HepG2 (cell line): ENCODE results near the gene HILPDA. TPM values are rescaled to one million over a fixed set of nuclear protein-coding genes. Genes with fewer than 3 reads are reported as not detected.

Experiments
- DNMT3B ChIP-seq: conservative IDR thresholded peaks from 2 replicates; pipeline ENCODE4 v1.6.1; 2016; ENCODE audit warnings: missing biosample characterization, control low read depth
- DZIP1 ChIP-seq: sonication (generic); formaldehyde crosslinking; IDR thresholded peaks from 2 replicates; pipeline ENCODE4 v1.5.0; 2020; ENCODE audit warnings: mild to moderate bottlenecking, missing genetic modification reagents
- GATAD2A ChIP-seq: IDR thresholded peaks from 2 replicates; pipeline ENCODE4 v1.6.1; 2016
- KDM2A ChIP-seq: sonication (generic); formaldehyde crosslinking; IDR thresholded peaks from 2 replicates; pipeline ENCODE4 v1.4.0; 2020; ENCODE audit warnings: low read depth, missing genetic modification reagents, borderline replicate concordance
- MTA1 ChIP-seq: sonication (generic); formaldehyde crosslinking; IDR thresholded peaks from 2 replicates; pipeline ENCODE4 v1.4.0; 2020; ENCODE audit warnings: missing genetic modification reagents, mild to moderate bottlenecking, borderline replicate concordance
- MYNN ChIP-seq: sonication (generic); formaldehyde crosslinking; IDR thresholded peaks from 2 replicates; pipeline ENCODE4 v1.4.0; 2020; ENCODE audit warnings: mild to moderate bottlenecking, low read depth, missing genetic modification reagents
- NONO ChIP-seq, 2 experiments: fragments of 450-650 bp in 1 of 2; sonication (generic) in 1 of 2; formaldehyde crosslinking in 1 of 2; IDR thresholded peaks in 1 of 2; conservative IDR thresholded peaks in 1 of 2; 2 replicates each; pipeline versions ENCODE4 v1.6.1 to v1.8.0; 2017 to 2022; ENCODE audit warnings: mild to moderate bottlenecking in 1 of 2, missing genetic modification reagents in 1 of 2, moderate library complexity in 1 of 2
- TARDBP ChIP-seq: sonication (generic); formaldehyde crosslinking; IDR thresholded peaks from 2 replicates; pipeline ENCODE4 v1.8.0; 2022; ENCODE audit warnings: mild to moderate bottlenecking, missing genetic modification reagents
- TCF12 ChIP-seq, 2 experiments: fragments of 450-650 bp in 1 of 2; sonication (generic) in 1 of 2; formaldehyde crosslinking in 1 of 2; IDR thresholded peaks; 2 replicates each; pipeline versions ENCODE4 v1.6.1 to v1.8.0; 2017 to 2022; ENCODE audit warnings: antibody characterized with exemption in 1 of 2, mild to moderate bottlenecking in 1 of 2, missing genetic modification reagents in 1 of 2, moderate library complexity in 1 of 2
- ZMAT5 ChIP-seq: sonication (generic); formaldehyde crosslinking; IDR thresholded peaks from 2 replicates; pipeline ENCODE4 v1.5.0; 2020; ENCODE audit warnings: mild to moderate bottlenecking, low read depth, missing genetic modification reagents, borderline replicate concordance
- ZNF232 ChIP-seq: sonication (generic); formaldehyde crosslinking; IDR thresholded peaks from 2 replicates; pipeline ENCODE4 v1.4.0; 2020; ENCODE audit warnings: missing genetic modification reagents, borderline replicate concordance
- ZNF546 ChIP-seq: sonication (generic); formaldehyde crosslinking; conservative IDR thresholded peaks from 2 replicates; pipeline ENCODE4 v1.8.1; 2023; ENCODE audit warnings: mild to moderate bottlenecking, missing genetic modification reagents
- ZNF557 ChIP-seq: sonication (generic); formaldehyde crosslinking; IDR thresholded peaks from 2 replicates; pipeline ENCODE4 v1.4.0; 2020; ENCODE audit warnings: missing genetic modification reagents
- ZNF737 ChIP-seq: sonication (generic); formaldehyde crosslinking; IDR thresholded peaks from 2 replicates; pipeline ENCODE4 v1.5.0; 2020; ENCODE audit warnings: missing genetic modification reagents, mild to moderate bottlenecking, borderline replicate concordance
- ZNF746 ChIP-seq: sonication (generic); formaldehyde crosslinking; IDR thresholded peaks from 2 replicates; pipeline ENCODE4 v1.8.0; 2022; ENCODE audit warnings: mild to moderate bottlenecking, missing genetic modification reagents
- ZSCAN20 ChIP-seq: sonication (generic); formaldehyde crosslinking; IDR thresholded peaks from 2 replicates; pipeline ENCODE4 v1.4.0; 2020; ENCODE audit warnings: missing genetic modification reagents, mild to moderate bottlenecking, borderline replicate concordance
- polyA plus RNA-seq, 8 experiments: library from polyadenylated mRNA; depleted of rRNA in 3 of 8; stranded (reverse) in 7 of 8; unstranded in 1 of 8; fragments of >200 nt; fragmentation: Illumina TruSeq in 4 of 8; extraction: Trizol in 4 of 8; gene quantifications; 2 replicates each; pipeline versions ENCODE4 v1.2.1 to v1.2.3, GENCODE V29; 2011 to 2016; ENCODE audit warnings: low read depth in 4 of 8, missing spikeins in 1 of 8, mixed read lengths in 1 of 8; ENCODE audit not compliant: insufficient read depth in 1 of 8
- total RNA-seq, 5 experiments: library from RNA; depleted of rRNA; stranded (reverse); fragments of >200 nt; fragmentation: Illumina TruSeq; extraction: Trizol; gene quantifications; 2 replicates each; pipeline ENCODE4 v1.2.3, GENCODE V29; 2016; ENCODE audit warnings: low read depth in 1 of 5
- TF ChIP-seq, protein P1 (sequence below): sonication (generic); formaldehyde crosslinking; IDR thresholded peaks from 2 replicates; pipeline ENCODE4 v1.4.0; 2020; ENCODE audit warnings: missing genetic modification reagents
- TF ChIP-seq, protein P2 (sequence below): sonication (generic); formaldehyde crosslinking; IDR thresholded peaks from 2 replicates; pipeline ENCODE4 v1.4.0; 2020; ENCODE audit warnings: missing genetic modification reagents

HILPDA gene
- total and polyA plus RNA-seq, 2 of the 13 experiments (the other 11 are each of a cell fraction or from before 2014, with no cell fraction given): 11.1 to 44.0 TPM

GRCh38 chr7:128409596-128410450, 45.9 kb upstream of the HILPDA start, which contains the start of gene IMPDH1 (continued):
- TF ChIP-seq, protein P1, sequence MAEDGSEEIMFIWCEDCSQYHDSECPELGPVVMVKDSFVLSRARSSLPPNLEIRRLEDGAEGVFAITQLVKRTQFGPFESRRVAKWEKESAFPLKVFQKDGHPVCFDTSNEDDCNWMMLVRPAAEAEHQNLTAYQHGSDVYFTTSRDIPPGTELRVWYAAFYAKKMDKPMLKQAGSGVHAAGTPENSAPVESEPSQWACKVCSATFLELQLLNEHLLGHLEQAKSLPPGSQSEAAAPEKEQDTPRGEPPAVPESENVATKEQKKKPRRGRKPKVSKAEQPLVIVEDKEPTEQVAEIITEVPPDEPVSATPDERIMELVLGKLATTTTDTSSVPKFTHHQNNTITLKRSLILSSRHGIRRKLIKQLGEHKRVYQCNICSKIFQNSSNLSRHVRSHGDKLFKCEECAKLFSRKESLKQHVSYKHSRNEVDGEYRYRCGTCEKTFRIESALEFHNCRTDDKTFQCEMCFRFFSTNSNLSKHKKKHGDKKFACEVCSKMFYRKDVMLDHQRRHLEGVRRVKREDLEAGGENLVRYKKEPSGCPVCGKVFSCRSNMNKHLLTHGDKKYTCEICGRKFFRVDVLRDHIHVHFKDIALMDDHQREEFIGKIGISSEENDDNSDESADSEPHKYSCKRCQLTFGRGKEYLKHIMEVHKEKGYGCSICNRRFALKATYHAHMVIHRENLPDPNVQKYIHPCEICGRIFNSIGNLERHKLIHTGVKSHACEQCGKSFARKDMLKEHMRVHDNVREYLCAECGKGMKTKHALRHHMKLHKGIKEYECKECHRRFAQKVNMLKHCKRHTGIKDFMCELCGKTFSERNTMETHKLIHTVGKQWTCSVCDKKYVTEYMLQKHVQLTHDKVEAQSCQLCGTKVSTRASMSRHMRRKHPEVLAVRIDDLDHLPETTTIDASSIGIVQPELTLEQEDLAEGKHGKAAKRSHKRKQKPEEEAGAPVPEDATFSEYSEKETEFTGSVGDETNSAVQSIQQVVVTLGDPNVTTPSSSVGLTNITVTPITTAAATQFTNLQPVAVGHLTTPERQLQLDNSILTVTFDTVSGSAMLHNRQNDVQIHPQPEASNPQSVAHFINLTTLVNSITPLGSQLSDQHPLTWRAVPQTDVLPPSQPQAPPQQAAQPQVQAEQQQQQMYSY (CRISPR knock-in tag): peak; percentile 22; the same call in 1 of the 2 replicates
- TF ChIP-seq ZNF746 (CRISPR knock-in tag) (0 out of 2 replicates have a peak, but pooled peaks have one; percentile 65), MYNN (CRISPR knock-in tag) (peak; percentile 61; the same call in 1 of the 2 replicates), ZNF232 (no peak), DNMT3B (CRISPR knock-in tag) (no peak), MTA1 (CRISPR knock-in tag) (0 out of 2 replicates have a peak, but pooled peaks have one; percentile 41), ZNF557 (no peak), TCF12 (IDR thresholded peaks at IDR 0.05) (no peak), TCF12 (CRISPR knock-in tag; IDR thresholded peaks at IDR 0.05) (peak; percentile 75; the same call in 1 of the 2 replicates), KDM2A (peak; percentile 55; the same call in 1 of the 2 replicates), ZSCAN20 (CRISPR knock-in tag) (peak; percentile 40; the same call in 1 of the 2 replicates), NONO (IDR thresholded peaks at IDR 0.05) (no peak), NONO (CRISPR knock-in tag; conservative IDR thresholded peaks at IDR 0.05) (no peak), GATAD2A (no peak), ZMAT5 (CRISPR knock-in tag) (no peak), ZNF737 (CRISPR knock-in tag) (no peak), ZNF546 (CRISPR knock-in tag) (0 out of 2 replicates have a peak, but pooled peaks have one; percentile 47), TARDBP (CRISPR knock-in tag) (peak; percentile 18; the same call in 1 of the 2 replicates), DZIP1 (peak; percentile 38; the same call in 1 of the 2 replicates)
- TF ChIP-seq, protein P2, sequence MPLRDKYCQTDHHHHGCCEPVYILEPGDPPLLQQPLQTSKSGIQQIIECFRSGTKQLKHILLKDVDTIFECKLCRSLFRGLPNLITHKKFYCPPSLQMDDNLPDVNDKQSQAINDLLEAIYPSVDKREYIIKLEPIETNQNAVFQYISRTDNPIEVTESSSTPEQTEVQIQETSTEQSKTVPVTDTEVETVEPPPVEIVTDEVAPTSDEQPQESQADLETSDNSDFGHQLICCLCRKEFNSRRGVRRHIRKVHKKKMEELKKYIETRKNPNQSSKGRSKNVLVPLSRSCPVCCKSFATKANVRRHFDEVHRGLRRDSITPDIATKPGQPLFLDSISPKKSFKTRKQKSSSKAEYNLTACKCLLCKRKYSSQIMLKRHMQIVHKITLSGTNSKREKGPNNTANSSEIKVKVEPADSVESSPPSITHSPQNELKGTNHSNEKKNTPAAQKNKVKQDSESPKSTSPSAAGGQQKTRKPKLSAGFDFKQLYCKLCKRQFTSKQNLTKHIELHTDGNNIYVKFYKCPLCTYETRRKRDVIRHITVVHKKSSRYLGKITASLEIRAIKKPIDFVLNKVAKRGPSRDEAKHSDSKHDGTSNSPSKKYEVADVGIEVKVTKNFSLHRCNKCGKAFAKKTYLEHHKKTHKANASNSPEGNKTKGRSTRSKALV (CRISPR knock-in tag): 0 out of 2 replicates have a peak, but pooled peaks have one; percentile 46
